HK-2 (cell line): ENCODE results near the gene LRRC38.
"Not testable (repeated sequence)": the region's sequence is repeated elsewhere in the genome, so short reads cannot be mapped to it uniquely, and the experiment has no call there.

Experiments
- DNase-seq: peaks from one replicate; pipeline ENCODE4 v3.0.0-alpha.2; 2018; ENCODE audit not compliant: unreplicated experiment

The LRRC38 gene

DNA sequence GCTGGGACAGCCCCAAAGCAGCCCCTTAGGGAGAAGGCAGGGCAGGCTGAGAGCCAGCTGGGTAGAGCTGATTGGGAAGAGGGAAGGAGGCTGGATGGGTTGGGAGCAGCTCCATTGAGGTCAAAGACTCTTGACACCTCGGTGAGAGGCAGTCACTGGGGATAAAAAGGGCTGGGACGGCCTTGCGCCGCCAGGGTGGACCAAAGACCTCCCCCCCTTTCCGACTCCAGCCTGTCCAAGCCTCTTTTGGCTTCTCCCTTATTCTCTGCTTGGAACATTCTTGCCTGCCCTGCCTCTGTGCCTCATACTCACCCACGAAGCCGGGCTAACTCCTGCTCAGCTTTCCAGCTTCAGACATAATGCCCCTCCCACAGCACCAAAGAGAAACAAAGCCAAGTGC lies 51.1 kb downstream of the LRRC38 start:
- DNase-seq, result no peak

DNA sequence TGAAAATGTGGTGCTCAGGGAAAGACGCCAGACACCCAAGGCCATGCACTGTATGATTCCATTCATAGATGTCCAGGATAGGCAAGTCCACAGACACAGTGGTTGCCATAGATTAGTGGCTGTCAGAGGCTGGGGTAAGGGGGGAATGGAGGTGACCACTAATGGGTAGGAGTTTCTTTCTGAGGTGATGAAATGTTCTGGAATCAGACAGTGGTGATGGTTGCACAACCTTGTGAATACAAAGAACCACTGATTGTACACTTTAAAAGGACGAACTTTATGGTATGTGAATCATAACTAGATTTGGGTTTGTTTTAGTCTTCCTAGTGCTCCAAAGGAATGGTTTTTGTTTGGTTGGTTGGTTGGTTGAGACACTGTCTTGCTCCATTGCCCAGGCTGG lies 51.8 kb downstream of the LRRC38 start:
- no peak for DNase-seq

DNA sequence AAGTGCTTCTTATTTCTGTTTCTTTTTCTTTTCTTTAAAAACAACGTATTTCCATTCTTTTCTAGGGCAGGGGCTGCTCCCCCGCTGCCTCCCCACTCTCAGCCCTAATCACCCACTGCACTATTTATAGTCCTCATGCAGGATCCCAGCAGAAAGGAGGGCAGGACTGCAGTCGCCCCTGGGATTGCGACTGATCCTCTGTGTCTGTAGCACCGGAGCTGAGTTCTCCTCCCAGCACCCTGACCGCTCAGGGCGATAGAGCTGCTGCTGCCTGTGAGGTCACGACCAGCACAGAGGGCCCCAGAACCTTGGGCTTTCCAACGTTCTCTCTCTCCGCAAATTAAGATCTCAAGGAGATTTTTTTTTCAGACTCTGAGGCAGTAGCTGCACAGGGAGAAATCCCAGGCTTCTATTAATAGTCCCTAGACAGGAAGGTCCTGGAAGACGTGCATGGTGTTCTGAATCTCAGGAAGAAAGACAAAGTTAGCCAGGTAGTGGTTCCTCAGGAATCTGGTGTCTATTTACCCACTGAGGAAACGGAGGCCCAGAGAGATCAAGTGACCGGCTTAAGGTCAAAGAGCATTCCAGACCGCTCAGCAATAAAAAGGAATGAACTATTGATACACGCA lies 56.8 kb downstream of the LRRC38 start:
- no peak for DNase-seq

DNA sequence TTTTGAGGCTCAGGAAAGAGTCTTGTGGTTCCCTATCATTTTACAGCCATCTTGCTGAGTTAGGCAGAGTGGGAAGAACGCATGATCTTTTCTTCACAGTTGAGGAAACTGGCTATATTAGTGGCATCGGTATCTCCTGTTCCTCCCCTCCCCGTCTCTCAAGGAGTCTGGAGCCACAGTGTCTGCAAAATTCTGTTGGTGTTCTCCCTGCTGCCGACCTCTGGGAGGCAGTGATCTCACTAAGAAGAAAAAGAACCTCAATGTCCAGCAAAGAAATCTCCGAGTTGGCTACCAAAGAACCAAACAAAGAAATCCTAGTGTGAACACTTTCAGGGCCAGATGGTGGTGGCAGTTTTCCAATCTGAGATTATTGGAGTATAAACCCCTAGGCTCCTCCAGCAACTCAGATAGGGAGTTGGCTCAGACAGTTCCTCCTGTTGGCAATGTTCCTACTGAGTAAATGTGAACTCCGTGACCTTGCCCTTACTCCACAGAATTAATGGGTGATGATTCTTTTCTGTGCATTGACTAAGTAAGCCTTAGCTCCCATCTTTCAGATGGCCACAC lies 62.3 kb downstream of the LRRC38 start:
- no peak for DNase-seq

DNA sequence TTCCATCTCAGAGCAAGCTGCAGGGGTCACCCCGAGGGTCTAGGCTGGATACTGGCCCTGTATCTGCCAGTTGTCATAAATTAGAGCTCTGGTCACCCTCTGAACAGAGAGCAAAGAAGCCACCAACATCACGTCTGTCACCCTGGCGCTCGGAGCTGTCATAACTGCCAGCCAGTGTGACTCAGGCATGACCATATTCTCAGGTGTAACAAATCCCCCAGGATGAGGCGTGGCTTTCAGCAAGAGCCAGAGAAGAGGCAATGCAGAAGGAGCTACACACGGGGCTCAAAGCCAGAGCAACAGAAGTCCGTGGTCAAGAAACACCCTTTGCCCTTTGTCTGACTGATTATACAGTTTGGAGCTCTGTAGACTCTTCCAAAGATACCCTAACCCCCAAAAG lies 63.6 kb downstream of the LRRC38 start:
- no peak for DNase-seq

DNA sequence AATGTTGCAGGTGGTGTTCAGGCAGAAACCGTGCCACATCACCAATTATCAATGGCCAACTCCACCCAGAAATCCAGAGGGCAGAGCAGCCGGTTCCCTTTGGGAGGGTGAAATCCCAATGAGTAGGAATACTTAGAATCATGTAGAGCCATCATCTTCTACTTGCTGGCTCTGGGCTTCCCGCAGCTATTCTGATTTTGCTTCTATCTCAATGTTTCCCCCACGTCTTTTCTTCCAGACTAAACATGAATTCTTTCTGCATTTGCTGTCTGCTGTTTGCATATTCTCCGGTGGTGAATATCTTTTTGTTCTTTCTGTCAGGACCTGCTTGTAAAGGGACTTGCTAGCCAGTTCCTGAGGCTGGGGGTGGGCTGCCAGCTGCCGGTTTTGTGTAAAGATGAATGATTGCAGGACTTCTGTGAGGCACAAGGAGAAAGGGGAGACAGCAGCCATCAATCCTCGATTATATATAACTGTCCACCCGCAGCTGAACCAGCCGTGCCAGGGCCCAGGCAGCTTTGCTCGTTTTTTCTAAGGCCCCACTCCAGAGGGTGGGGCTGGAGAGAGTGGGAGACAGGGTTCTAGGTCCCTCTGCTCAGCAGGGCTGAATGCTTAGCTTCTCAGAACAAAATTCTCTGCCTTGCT lies 70.3 kb downstream of the LRRC38 start:
- no peak for DNase-seq

DNA sequence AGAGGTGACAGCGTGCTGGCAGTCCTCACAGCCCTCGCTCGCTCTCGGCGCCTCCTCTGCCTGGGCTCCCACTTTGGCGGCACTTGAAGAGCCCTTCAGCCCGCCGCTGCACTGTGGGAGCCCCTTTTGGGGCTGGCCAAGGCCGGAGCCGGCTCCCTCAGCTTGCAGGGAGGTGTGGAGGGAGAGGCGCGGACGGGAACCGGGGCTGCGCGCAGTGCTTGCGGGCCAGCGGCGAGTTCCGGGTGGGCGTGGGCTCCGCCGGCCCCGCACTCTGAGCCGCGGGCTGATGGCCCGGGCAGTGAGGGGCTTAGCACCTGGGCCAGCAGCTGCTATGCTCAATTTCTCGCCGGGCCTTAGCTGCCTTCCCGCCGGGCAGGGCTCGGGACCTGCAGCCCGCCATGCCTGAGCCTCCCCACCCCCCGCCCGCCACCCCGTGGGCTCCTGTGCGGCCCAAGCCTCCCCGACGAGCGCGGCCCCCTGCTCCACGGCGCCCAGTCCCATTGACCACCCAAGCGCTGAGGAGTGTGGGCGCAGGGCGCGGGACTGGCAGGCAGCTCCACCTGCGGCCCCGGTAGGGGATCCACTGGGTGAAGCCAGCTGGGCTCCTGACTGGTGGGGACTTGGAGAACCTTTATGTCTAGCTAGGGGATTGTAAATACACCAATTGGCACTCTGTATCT lies 74.6 kb downstream of the LRRC38 start:
- not testable (repeated sequence) for DNase-seq

DNA sequence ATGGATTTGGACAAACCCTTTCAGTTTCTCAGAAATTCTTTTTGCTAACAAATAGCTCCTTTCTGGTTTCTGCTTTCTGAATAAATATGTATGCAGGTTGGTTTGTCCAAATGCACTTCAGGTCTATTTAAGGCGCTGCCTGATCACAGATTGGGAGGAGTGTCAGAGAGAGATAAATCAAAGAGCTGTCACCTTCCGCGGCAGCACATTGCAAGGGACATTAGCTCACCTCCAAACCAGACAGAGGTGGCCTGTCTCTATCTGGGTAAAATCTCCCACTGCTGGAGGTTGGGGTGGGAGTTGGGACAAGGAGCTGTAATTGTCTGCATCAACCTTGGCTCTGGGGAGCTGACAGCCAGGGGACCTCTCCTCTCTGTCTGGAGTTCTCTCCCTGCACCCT lies 78.3 kb downstream of the LRRC38 start:
- DNase-seq, result no peak

DNA sequence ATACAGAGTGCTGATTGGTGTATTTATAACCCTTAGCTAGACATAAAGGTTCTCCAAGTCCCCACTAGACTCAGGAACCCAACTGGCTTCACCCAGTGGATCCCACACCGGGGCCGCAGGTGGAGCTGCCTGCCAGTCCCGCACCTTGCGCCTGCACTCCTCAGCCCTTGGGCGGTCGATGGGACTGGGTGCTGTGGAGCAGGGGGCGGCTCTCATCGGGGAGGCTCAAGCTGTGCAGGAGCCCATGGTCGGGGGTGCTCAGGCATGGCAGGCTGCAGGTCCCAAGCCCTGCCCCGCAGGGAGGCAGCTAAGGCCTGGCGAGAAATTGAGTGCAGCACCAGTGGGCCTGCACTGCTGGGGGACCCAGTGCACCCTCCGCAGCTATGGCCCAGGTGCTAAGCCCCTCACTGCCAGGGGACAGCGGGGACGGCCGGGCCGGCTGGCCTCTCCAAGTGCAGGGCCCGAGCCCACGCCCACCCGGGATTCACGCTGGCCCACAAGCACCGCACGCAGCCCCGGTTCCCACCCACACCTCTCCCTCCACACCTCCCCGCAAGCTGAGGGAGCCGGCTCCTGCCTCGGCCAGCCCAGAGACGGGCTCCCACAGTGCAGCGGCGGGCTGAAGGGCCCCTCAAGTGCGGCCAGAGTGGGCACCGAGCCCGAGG lies 80.0 kb downstream of the LRRC38 start:
- DNase-seq, result not testable (repeated sequence)

DNA sequence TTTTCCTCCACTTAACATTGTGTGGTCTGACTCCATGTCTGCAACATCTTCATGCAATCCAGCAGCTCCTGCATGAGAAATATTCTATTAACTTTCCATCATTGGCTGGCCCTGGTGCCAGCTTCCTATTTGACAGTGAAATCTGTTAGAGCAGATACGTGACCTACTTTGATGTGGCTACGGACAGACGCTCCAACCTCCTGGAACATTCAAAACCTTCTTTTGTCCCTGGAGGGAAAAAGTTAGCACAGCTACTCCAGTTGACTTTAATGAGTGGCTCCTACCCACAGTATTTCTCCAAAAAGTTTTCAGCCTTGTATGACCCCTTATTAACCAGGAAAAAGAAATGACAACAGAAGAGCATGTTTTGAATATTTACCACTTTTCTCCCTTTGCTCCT lies 81.6 kb downstream of the LRRC38 start:
- DNase-seq, result no peak

DNA sequence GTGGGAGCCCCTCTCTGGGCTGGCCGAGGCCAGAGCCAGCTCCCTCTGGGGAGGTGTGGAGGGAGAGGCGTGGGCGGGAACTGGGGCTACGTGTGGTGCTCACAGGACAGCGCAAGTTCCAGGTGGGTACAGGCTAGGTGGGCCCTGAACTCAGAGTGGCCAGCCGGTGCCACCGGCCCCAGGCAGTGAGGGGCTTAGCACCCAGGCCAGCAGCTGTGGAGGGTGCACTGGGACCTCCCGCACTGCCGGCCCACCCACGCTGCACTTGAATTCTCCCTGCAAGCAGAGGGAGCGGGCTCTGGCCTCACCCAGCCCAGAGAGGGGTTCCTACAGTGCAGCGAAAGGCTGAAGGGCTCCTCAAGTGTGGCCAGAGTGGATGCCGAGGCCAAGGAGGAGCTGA lies 83.3 kb downstream of the LRRC38 start:
- DNase-seq, result no peak
